Measurements from ENCODE around the gene NCBP3.

The NCBP3 gene

GRCh38 chr17:3782751-3783150 lies 63.3 kb downstream of the NCBP3 start:
- DNase-seq: no peak

GRCh38 chr17:3780986-3781385 lies 65.1 kb downstream of the NCBP3 start:
- DNase-seq: no peak

- DNase-seq: no peak
These were observed 68.5 kb downstream of the NCBP3 start for GRCh38 chr17:3777366-3778120.

- DNase-seq: no peak
These were observed 72.1 kb downstream of the NCBP3 start for GRCh38 chr17:3773966-3774365.

- no peak for DNase-seq
These were observed 72.5 kb downstream of the NCBP3 start for GRCh38 chr17:3773511-3773910.

- no peak for DNase-seq
These were observed 73.3 kb downstream of the NCBP3 start for GRCh38 chr17:3772764-3773163.

GRCh38 chr17:3771140-3771539 lies 74.9 kb downstream of the NCBP3 start:
- DNase-seq: no peak

GRCh38 chr17:3770466-3770865 lies 75.6 kb downstream of the NCBP3 start:
- DNase-seq: no peak

- no peak for DNase-seq
These were observed 77.3 kb downstream of the NCBP3 start for GRCh38 chr17:3768769-3769168.

GRCh38 chr17:3768341-3768740 lies 77.7 kb downstream of the NCBP3 start:
- DNase-seq: no peak

GRCh38 chr17:3766779-3767178 lies 79.3 kb downstream of the NCBP3 start:
- DNase-seq: no peak

GRCh38 chr17:3765981-3766380 lies 80.1 kb downstream of the NCBP3 start:
- no peak for DNase-seq

- no peak for DNase-seq
These were observed 82.3 kb downstream of the NCBP3 start for GRCh38 chr17:3763777-3764170.

- no peak for DNase-seq
These were observed 82.9 kb downstream of the NCBP3 start for GRCh38 chr17:3762922-3763776.

GRCh38 chr17:3761918-3762380 lies 84.1 kb downstream of the NCBP3 start:
- no peak for DNase-seq

GRCh38 chr17:3761036-3761917 lies 84.8 kb downstream of the NCBP3 start:
- no peak for DNase-seq

- DNase-seq: no peak
These were observed 86.3 kb downstream of the NCBP3 start for GRCh38 chr17:3759597-3760216.

- no peak for DNase-seq
These were observed 90.6 kb downstream of the NCBP3 start for GRCh38 chr17:3755335-3756030.

GRCh38 chr17:3754458-3755334 lies 91.3 kb downstream of the NCBP3 start:
- peak; percentile 47 for DNase-seq

- no peak for DNase-seq
These were observed 92.0 kb downstream of the NCBP3 start for GRCh38 chr17:3754066-3754457.

GRCh38 chr17:3753624-3754023 lies 92.4 kb downstream of the NCBP3 start:
- no peak for DNase-seq

Data from femur (tissue), 1 donor.